HepG2 (cell line): ENCODE measurements around the gene C2orf92. TPM values are rescaled to one million over a fixed set of nuclear protein-coding genes. Genes with fewer than 3 reads are reported as not detected.

ENCODE experiments used
- EHMT2 ChIP-seq: fragments of 200-600 bp; sonication (generic); IDR thresholded peaks from 2 replicates; pipeline ENCODE4 v1.7.0; 2017; ENCODE audit warnings: antibody characterized with exemption, low read depth, low read length, borderline replicate concordance
- GTF2F1 ChIP-seq: fragments of 150-350 bp; IDR thresholded peaks from 2 replicates; pipeline ENCODE4 v1.6.1; 2014; ENCODE audit warnings: low read length
- ISL2 ChIP-seq: sonication (generic); formaldehyde crosslinking; IDR thresholded peaks from 2 replicates; pipeline ENCODE4 v1.5.0; 2020; ENCODE audit warnings: missing genetic modification reagents
- KDM1A ChIP-seq: IDR thresholded peaks from 2 replicates; pipeline ENCODE4 v1.6.1; 2016; ENCODE audit warnings: missing compliant biosample characterization
- MTF2 ChIP-seq: sonication (generic); formaldehyde crosslinking; IDR thresholded peaks from 2 replicates; pipeline ENCODE4 v1.5.0; 2020; ENCODE audit warnings: missing genetic modification reagents, borderline replicate concordance
- NFIB ChIP-seq: sonication (generic); formaldehyde crosslinking; IDR thresholded peaks from 2 replicates; pipeline ENCODE4 v1.9.0; 2021; ENCODE audit warnings: missing genetic modification reagents, mild to moderate bottlenecking, borderline replicate concordance
- NFKB2 ChIP-seq: sonication (generic); formaldehyde crosslinking; IDR thresholded peaks from 2 replicates; pipeline ENCODE4 v1.4.0; 2020; ENCODE audit warnings: missing genetic modification reagents, borderline replicate concordance
- SAP130 ChIP-seq: IDR thresholded peaks from 2 replicates; pipeline ENCODE4 v1.6.1; 2016; ENCODE audit warnings: low read depth
- SP4 ChIP-seq: sonication (generic); formaldehyde crosslinking; IDR thresholded peaks from 2 replicates; pipeline ENCODE4 v1.8.1; 2023; ENCODE audit warnings: mild to moderate bottlenecking, missing genetic modification reagents
- U2AF2 ChIP-seq: fragments of 200-400 bp; formaldehyde crosslinking; IDR thresholded peaks from 2 replicates; pipeline ENCODE4 v1.6.1; 2017; ENCODE audit warnings: low read depth, mild to moderate bottlenecking, low read length
- ZNF180 ChIP-seq: sonication (generic); formaldehyde crosslinking; IDR thresholded peaks from 2 replicates; pipeline ENCODE4 v1.4.0; 2020; ENCODE audit warnings: low read depth, missing genetic modification reagents, borderline replicate concordance
- ZNF281 ChIP-seq: sonication (generic); formaldehyde crosslinking; IDR thresholded peaks from 2 replicates; pipeline ENCODE4 v1.4.0; 2020; ENCODE audit warnings: missing genetic modification reagents, borderline replicate concordance
- ZNF318 ChIP-seq: sonication (generic); formaldehyde crosslinking; IDR thresholded peaks from 2 replicates; pipeline ENCODE4 v1.4.0; 2020; ENCODE audit warnings: mild to moderate bottlenecking, missing genetic modification reagents
- ZNF512 ChIP-seq: sonication (generic); formaldehyde crosslinking; IDR thresholded peaks from 2 replicates; pipeline ENCODE4 v1.4.0; 2020; ENCODE audit warnings: mild to moderate bottlenecking, missing genetic modification reagents
- ZNF607 ChIP-seq: sonication (generic); formaldehyde crosslinking; IDR thresholded peaks from 2 replicates; pipeline ENCODE4 v1.5.1; 2020; ENCODE audit warnings: missing genetic modification reagents, mild to moderate bottlenecking, borderline replicate concordance
- ZNF614 ChIP-seq: IDR thresholded peaks from 2 replicates; pipeline ENCODE4 v1.6.1; 2018; ENCODE audit warnings: missing biosample characterization, missing genetic modification reagents, inconsistent platforms, borderline replicate concordance
- ZSCAN20 ChIP-seq: sonication (generic); formaldehyde crosslinking; IDR thresholded peaks from 2 replicates; pipeline ENCODE4 v1.4.0; 2020; ENCODE audit warnings: missing genetic modification reagents, mild to moderate bottlenecking, borderline replicate concordance
- polyA plus RNA-seq, 8 experiments: library from polyadenylated mRNA; depleted of rRNA in 3 of 8; stranded (reverse) in 7 of 8; unstranded in 1 of 8; fragments of >200 nt; fragmentation: Illumina TruSeq in 4 of 8; extraction: Trizol in 4 of 8; gene quantifications; 2 replicates each; pipeline versions ENCODE4 v1.2.1 to v1.2.3, GENCODE V29; 2011 to 2016; ENCODE audit warnings: low read depth in 4 of 8, missing spikeins in 1 of 8, mixed read lengths in 1 of 8; ENCODE audit not compliant: insufficient read depth in 1 of 8
- total RNA-seq, 5 experiments: library from RNA; depleted of rRNA; stranded (reverse); fragments of >200 nt; fragmentation: Illumina TruSeq; extraction: Trizol; gene quantifications; 2 replicates each; pipeline ENCODE4 v1.2.3, GENCODE V29; 2016; ENCODE audit warnings: low read depth in 1 of 5

The C2orf92 gene
- total and polyA plus RNA-seq, 2 of the 13 experiments (the other 11 are each of a cell fraction or from before 2014, with no cell fraction given) = 4.9 to 5.0 TPM

GRCh38 chr2:97662895-97663625 is 6.5 kb upstream of the C2orf92 start (continued):
- 0 out of 2 replicates have a peak, but pooled peaks have one; percentile 12 for TF ChIP-seq SP4 (CRISPR knock-in tag)
- TF ChIP-seq EHMT2 = no peak
- TF ChIP-seq NFIB = no peak
- peak; percentile 57; the same call in 1 of the 2 replicates for TF ChIP-seq NFKB2 (CRISPR knock-in tag)
- no peak; the same call in 1 of the 2 replicates for TF ChIP-seq ZNF614
- no peak; the same call in 1 of the 2 replicates for TF ChIP-seq KDM1A (CRISPR knock-in tag)
- no peak for TF ChIP-seq ISL2 (CRISPR knock-in tag)
- TF ChIP-seq ZNF281 (CRISPR knock-in tag) = no peak
- TF ChIP-seq SAP130 (CRISPR knock-in tag) = peak; percentile 87
- TF ChIP-seq ZNF607 = peak; percentile 90; the same call in 1 of the 2 replicates
- TF ChIP-seq GTF2F1 = no peak
- TF ChIP-seq ZNF180 (CRISPR knock-in tag) = no peak
- no peak for TF ChIP-seq ZSCAN20 (CRISPR knock-in tag)
- TF ChIP-seq U2AF2 = no peak
- TF ChIP-seq ZNF512 (CRISPR knock-in tag) = no peak
- TF ChIP-seq MTF2 = no peak
- TF ChIP-seq ZNF318 (CRISPR knock-in tag) = no peak
